Measurements from ENCODE around the gene PPARG. TPM values are rescaled to one million over a fixed set of nuclear protein-coding genes. Genes with fewer than 3 reads are reported as not detected.

Gene PPARG
- polyA plus RNA-seq, 1 donor: 10.4 TPM

- Histone ChIP-seq H3K9me3 (ENCODE audit: control insufficient read depth, low read depth, low read length) (no peaks in the 10 kb centered on the region), H3K36me3 (ENCODE audit: control insufficient read depth, insufficient read depth, low read length) (no peaks in the 10 kb centered on the region), H3K27ac (ENCODE audit: low read length) (no peak overlapping the region), H3K27me3 (ENCODE audit: control insufficient read depth, insufficient read depth, low read length) (peaks cover 21% of the 10 kb centered on the region), H3K4me3 (ENCODE audit: low read length) (no peak overlapping the region), H3K4me1 (ENCODE audit: control insufficient read depth, insufficient read depth, low read length) (peaks cover 23% of the 10 kb centered on the region)
- peak in 1 of 2 donors; percentile 51 for DNase-seq
- no CpG with 5 or more reads among the region's 11 CpGs for WGBS (ENCODE audit: insufficient coverage, low lambda C conversion rate)
These were observed 150.5 kb downstream of the PPARG start for GRCh38 chr3:12439161-12439940.

- DNase-seq: peak in 1 of 2 donors; percentile 25
- WGBS (ENCODE audit: insufficient coverage, low lambda C conversion rate): no CpG with 5 or more reads among the region's 21 CpGs
- Histone ChIP-seq H3K4me3 (ENCODE audit: low read length) (no peak overlapping the region), H3K4me1 (ENCODE audit: control insufficient read depth, insufficient read depth, low read length) (peaks cover 38% of the 10 kb centered on the region), H3K9me3 (ENCODE audit: control insufficient read depth, low read depth, low read length) (no peaks in the 10 kb centered on the region), H3K36me3 (ENCODE audit: control insufficient read depth, insufficient read depth, low read length) (no peaks in the 10 kb centered on the region), H3K27me3 (ENCODE audit: control insufficient read depth, insufficient read depth, low read length) (peaks cover 24% of the 10 kb centered on the region), H3K27ac (ENCODE audit: low read length) (no peak overlapping the region)
These were observed 152.3 kb downstream of the PPARG start for GRCh38 chr3:12440927-12441714.

- H3K4me3 ChIP-seq (ENCODE audit: low read length): no peak overlapping the region
- DNase-seq: no peak
- no peaks in the 10 kb centered on the region for H3K9me3 ChIP-seq (ENCODE audit: control insufficient read depth, low read depth, low read length)
- WGBS (ENCODE audit: insufficient coverage, low lambda C conversion rate): 53% methylated on average over 2 of the region's 20 CpGs
- H3K27ac ChIP-seq (ENCODE audit: low read length): no peak overlapping the region
- H3K27me3 ChIP-seq (ENCODE audit: control insufficient read depth, insufficient read depth, low read length): peaks cover 24% of the 10 kb centered on the region
- no peaks in the 10 kb centered on the region for H3K36me3 ChIP-seq (ENCODE audit: control insufficient read depth, insufficient read depth, low read length)
- H3K4me1 ChIP-seq (ENCODE audit: control insufficient read depth, insufficient read depth, low read length): peaks cover 38% of the 10 kb centered on the region
These were observed 154.0 kb downstream of the PPARG start for GRCh38 chr3:12442654-12443501.

- DNase-seq: no peak
- Histone ChIP-seq H3K36me3 (ENCODE audit: control insufficient read depth, insufficient read depth, low read length) (no peaks in the 10 kb centered on the region), H3K4me1 (ENCODE audit: control insufficient read depth, insufficient read depth, low read length) (peaks cover 38% of the 10 kb centered on the region), H3K27me3 (ENCODE audit: control insufficient read depth, insufficient read depth, low read length) (peaks cover 24% of the 10 kb centered on the region), H3K27ac (ENCODE audit: low read length) (peak overlapping the region; percentile 71), H3K4me3 (ENCODE audit: low read length) (no peak overlapping the region), H3K9me3 (ENCODE audit: control insufficient read depth, low read depth, low read length) (no peaks in the 10 kb centered on the region)
- no CpG with 5 or more reads among the region's 10 CpGs for WGBS (ENCODE audit: insufficient coverage, low lambda C conversion rate)
These were observed 155.1 kb downstream of the PPARG start for GRCh38 chr3:12443781-12444522.

GRCh38 chr3:12444582-12445471, 156.0 kb downstream of the PPARG start:
- Histone ChIP-seq H3K9me3 (ENCODE audit: control insufficient read depth, low read depth, low read length) (no peaks in the 10 kb centered on the region), H3K27me3 (ENCODE audit: control insufficient read depth, insufficient read depth, low read length) (peaks cover 23% of the 10 kb centered on the region), H3K4me3 (ENCODE audit: low read length) (no peak overlapping the region), H3K4me1 (ENCODE audit: control insufficient read depth, insufficient read depth, low read length) (peaks cover 31% of the 10 kb centered on the region), H3K36me3 (ENCODE audit: control insufficient read depth, insufficient read depth, low read length) (no peaks in the 10 kb centered on the region), H3K27ac (ENCODE audit: low read length) (peak overlapping the region; percentile 71)
- DNase-seq: peak; percentile 87 to 97
- WGBS (ENCODE audit: insufficient coverage, low lambda C conversion rate): 40% methylated on average over 2 of the region's 24 CpGs

GRCh38 chr3:12445523-12446240, 156.8 kb downstream of the PPARG start:
- WGBS (ENCODE audit: insufficient coverage, low lambda C conversion rate): no CpG with 5 or more reads among the region's 8 CpGs
- Histone ChIP-seq H3K9me3 (ENCODE audit: control insufficient read depth, low read depth, low read length) (no peaks in the 10 kb centered on the region), H3K4me1 (ENCODE audit: control insufficient read depth, insufficient read depth, low read length) (peaks cover 29% of the 10 kb centered on the region), H3K4me3 (ENCODE audit: low read length) (no peak overlapping the region), H3K27ac (ENCODE audit: low read length) (peak overlapping the region; percentile 71), H3K36me3 (ENCODE audit: control insufficient read depth, insufficient read depth, low read length) (no peaks in the 10 kb centered on the region), H3K27me3 (ENCODE audit: control insufficient read depth, insufficient read depth, low read length) (peaks cover 22% of the 10 kb centered on the region)
- no peak for DNase-seq

GRCh38 chr3:12446298-12446697, 157.4 kb downstream of the PPARG start:
- Histone ChIP-seq H3K4me1 (ENCODE audit: control insufficient read depth, insufficient read depth, low read length) (peaks cover 29% of the 10 kb centered on the region), H3K27me3 (ENCODE audit: control insufficient read depth, insufficient read depth, low read length) (peaks cover 16% of the 10 kb centered on the region), H3K27ac (ENCODE audit: low read length) (no peak overlapping the region), H3K4me3 (ENCODE audit: low read length) (no peak overlapping the region), H3K36me3 (ENCODE audit: control insufficient read depth, insufficient read depth, low read length) (no peaks in the 10 kb centered on the region), H3K9me3 (ENCODE audit: control insufficient read depth, low read depth, low read length) (no peaks in the 10 kb centered on the region)
- no peak for DNase-seq
- no CpG with 5 or more reads among the region's 7 CpGs for WGBS (ENCODE audit: insufficient coverage, low lambda C conversion rate)

- peaks cover 13% of the 10 kb centered on the region for H3K27me3 ChIP-seq (ENCODE audit: control insufficient read depth, insufficient read depth, low read length)
- no peak overlapping the region for H3K27ac ChIP-seq (ENCODE audit: low read length)
- no peak overlapping the region for H3K4me3 ChIP-seq (ENCODE audit: low read length)
- 90% methylated on average over 2 of the region's 4 CpGs for WGBS (ENCODE audit: insufficient coverage, low lambda C conversion rate)
- no peaks in the 10 kb centered on the region for H3K9me3 ChIP-seq (ENCODE audit: control insufficient read depth, low read depth, low read length)
- H3K4me1 ChIP-seq (ENCODE audit: control insufficient read depth, insufficient read depth, low read length): peaks cover 29% of the 10 kb centered on the region
- no peaks in the 10 kb centered on the region for H3K36me3 ChIP-seq (ENCODE audit: control insufficient read depth, insufficient read depth, low read length)
- DNase-seq: no peak
These were observed 158.2 kb downstream of the PPARG start for GRCh38 chr3:12447075-12447474.

All from large intestine (tissue), 3 donors.